ENCODE results near the gene AOPEP.
"Not testable (repeated sequence)": the region's sequence is repeated elsewhere in the genome, so short reads cannot be mapped to it uniquely, and the experiment has no call there.

AOPEP gene

DNA sequence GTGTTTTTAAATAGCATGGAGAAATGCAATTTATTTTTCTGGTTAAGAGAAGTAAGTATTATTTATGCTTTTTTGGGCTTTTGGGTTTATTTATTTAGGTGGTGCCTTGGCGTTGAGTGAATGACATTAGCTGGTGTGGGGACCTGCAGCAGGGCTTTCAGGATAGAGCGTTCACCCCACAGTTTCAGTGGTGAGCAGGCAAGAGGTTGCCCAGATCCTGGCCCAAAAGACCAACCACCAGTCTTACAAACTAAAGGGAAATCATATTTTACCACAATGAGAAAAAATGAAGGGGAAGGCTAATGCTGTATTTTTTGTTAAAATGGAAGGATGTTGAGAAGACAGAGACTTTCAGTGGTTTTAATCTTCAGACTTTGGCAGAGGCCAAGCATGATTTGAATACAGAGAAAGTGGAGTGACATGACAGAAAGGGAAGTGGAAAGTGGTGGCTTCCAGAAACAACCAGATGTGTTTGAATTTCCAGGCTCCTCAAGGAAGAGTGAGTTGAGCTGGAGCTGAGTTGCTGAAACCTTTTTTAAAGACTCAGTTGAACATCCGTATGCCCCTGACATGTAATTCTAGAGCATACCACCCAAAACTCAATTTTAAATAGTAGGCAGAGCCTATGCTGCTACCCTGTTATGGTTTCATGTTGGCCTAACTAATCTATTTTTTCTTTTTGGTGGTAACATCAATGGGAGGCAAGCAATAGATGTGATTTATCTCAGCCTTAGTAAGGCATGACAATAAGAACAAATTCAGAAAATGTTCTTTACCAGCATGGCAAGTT lies 94.8 kb downstream of the AOPEP start:
- no peak for DNase-seq

DNA sequence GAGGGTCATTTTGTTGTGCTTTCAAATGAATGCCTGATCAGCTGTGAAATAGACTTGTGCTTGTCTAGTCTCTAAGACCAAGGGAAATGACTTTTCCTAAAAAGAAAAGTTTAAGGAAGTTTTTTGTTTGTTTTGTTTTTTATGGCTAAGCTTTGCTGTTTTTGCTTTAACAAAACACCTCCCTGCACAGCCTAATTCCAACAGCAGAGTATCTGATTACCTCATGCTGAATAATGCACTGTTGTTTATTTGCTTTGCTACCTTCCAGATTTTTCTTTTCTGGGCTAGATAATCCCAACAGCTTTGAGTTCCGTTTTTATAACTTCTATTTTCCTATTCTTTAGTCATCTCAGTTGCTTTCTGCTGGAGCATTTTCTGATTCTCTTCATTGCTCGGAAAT lies 95.8 kb downstream of the AOPEP start:
- DNase-seq = no peak

GRCh38 chr9:94823710-94824109 lies 97.2 kb downstream of the AOPEP start:
- no peak for DNase-seq

GRCh38 chr9:94824411-94824810 lies 97.9 kb downstream of the AOPEP start:
- no peak for DNase-seq

DNA sequence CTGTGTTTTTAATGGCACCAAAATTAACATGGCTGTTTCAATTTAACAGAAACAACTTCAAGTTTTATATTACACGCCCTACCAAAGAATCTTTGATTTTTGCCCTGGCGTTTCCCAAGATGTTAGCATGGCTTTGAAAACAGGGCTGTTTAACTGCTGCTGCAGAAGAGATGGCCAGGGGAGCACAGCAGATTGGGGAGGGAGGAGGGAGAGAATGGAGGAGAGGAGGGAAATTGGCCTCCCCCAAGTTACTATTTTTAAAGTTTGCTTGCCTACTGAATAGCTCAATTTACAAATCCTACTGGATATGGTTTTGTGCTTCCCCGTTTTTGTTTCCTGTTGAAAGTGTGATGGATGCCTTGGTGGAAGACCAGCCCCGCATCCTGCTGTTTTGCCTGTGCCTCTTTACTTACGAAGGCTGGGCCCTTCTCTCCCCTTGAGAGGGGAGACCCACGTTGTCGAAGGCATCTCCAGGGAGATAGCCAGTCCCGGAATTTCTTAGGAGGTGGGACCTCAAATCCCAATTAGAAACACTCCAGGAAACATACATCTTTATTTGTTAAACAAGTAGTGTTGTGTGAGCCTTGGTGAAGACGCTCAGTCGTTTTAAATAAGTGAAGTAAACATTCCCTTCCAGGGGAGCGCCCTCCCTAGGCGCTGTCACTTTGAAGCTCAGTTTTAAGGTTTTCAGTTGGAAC lies 98.6 kb downstream of the AOPEP start:
- no peak for DNase-seq

GRCh38 chr9:94825611-94825958 lies 99.1 kb downstream of the AOPEP start:
- no peak for DNase-seq

- no peak for DNase-seq
Measured at GRCh38 chr9:94826044-94826443, 99.5 kb downstream of the AOPEP start.

GRCh38 chr9:94826644-94827410 lies 100.3 kb downstream of the AOPEP start:
- no peak for DNase-seq

GRCh38 chr9:94827584-94828304 lies 101.2 kb downstream of the AOPEP start:
- no peak for DNase-seq

GRCh38 chr9:94829380-94830070 lies 103.0 kb downstream of the AOPEP start:
- DNase-seq = no peak

DNA sequence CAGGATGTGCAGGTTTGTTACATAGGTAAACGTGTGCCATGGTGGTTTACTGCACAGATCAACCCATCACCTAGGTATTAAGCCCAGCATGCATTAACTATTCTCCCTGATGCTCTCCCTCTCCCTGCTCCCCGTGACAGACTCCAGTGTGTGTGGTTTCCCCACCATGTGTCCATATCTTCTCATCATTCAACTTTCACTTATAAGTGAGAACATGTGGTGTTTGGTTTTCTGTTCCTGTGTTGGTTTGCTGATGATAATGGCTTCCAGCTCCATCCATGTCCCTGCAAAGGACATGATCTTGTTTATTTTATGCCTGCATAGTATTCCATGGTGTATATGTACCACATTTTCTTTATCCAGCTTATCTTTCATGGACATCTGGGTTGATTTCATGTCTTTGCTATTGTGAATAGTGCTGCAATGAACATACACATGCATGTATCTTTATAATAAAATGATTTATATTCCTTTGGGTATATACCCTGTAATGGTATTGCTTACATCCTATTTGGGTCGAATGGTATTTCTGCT lies 103.6 kb downstream of the AOPEP start:
- DNase-seq = not testable (repeated sequence)

GRCh38 chr9:94833802-94834201 lies 107.3 kb downstream of the AOPEP start:
- no peak for DNase-seq

DNA sequence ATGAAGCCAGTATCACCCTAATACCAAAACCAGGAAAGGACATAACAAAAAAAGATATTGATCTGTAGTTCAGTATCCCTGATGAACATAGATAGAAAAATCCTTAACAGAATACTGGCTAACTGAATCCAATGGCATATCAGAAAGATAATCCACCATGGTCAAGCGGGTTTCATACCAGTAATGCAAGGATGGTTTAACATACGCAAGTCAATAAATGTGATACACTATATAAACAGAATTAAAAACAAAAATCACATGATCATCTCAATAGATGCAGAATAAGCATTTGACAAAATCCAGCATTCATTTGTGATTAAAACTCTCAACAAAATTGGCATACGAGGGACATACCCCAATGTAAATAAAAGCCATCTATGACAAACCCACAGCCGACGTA lies 110.9 kb downstream of the AOPEP start:
- DNase-seq = no peak

DNA sequence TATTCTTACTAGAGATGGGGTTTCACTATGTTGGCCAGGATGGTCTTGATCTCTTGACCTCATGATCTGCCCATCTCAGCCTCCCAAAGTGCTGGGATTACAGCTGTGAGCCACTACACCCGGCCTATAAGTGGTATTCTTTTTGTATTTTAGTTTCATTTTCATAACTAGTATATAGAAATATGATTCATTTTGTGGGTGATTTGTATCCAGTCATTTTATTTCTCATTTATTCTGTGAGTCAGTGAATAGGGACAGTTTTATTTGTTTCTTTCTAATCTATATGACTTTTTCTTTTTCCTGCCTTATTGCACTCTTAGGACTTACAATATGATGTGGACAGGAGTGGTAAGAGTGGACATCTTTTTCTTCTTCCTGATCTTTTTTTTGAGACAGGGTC lies 112.9 kb downstream of the AOPEP start:
- no peak for DNase-seq

DNA sequence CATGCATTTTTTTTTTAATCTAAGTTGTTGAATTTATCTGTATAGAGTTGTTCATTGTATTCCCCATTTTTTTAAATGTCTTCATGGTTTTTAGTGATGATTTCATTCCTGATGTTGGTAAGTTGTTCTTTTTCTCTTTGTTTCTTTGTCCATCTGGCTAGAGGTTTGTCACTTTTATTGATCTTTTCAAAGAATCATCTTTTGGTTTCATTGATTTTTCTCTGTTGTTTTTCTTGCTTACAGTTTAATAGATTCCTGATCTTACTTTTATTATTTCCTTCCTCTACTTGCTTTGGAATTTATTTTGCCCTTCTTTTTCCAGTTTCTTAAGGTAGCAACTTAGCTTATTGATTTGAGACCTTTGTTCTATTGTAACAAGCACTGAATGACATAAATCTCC lies 114.2 kb downstream of the AOPEP start:
- no peak for DNase-seq

DNA sequence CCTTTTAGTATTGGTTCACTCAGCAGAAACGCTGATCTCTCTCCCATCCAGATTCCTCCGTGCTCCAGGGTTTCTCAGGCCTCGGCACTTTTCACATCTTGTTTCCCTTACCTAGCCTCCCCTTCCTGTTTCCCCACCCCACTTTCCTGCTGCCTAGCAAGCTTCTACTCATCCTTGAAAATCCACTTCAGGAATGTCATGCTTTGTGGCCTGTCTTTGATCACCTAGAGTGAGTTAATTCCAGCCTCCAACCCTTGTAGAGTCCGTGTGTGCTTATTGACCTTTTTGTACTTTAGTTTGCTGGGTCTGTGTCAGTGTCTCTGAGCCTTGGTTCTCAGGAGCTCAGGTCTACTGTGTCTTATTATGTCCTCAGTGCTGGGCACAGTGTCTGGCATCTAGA lies 116.6 kb downstream of the AOPEP start:
- no peak for DNase-seq

DNA sequence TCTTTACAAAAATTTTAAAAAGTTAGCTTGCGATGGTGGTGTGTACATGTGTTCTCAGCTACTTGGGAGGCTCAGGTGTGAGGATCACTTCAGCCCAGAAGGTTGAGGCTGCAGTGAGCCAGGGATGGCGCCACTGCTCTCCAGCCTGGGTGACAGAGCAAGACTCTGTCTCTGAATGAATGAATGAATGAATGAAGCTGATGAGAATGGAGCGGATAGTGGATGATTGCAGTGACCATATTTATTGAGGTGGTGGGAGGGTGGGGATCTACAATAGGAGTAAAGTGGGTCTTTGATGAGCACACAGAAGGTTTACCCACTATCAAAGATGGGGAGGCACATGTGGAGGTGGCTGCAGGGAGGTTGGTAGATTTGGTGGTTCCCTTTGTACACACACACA lies 120.2 kb downstream of the AOPEP start:
- no peak for DNase-seq

DNA sequence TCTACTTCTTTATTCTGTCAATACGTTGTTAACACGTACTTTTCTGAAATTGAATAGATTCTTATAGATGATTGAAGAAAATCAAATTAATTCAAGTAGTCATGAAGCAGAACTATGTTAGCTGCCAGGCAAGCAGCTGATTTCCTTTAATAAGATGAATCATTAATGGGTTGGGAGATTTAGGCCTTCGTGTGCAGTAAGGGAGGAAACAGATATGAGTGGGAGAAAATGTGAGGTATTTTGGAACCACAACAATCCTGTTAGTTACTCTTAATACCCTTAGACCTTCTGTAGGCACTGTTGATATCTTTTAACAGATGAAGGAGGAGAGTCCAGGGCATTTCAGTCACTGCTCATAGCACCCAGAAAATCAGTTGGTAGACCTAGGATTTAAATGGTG lies 121.0 kb downstream of the AOPEP start:
- no peak for DNase-seq

GRCh38 chr9:94848791-94849190 lies 122.3 kb downstream of the AOPEP start:
- not testable (repeated sequence) for DNase-seq

GRCh38 chr9:94850540-94851434 lies 124.3 kb downstream of the AOPEP start:
- DNase-seq = no peak

DNA sequence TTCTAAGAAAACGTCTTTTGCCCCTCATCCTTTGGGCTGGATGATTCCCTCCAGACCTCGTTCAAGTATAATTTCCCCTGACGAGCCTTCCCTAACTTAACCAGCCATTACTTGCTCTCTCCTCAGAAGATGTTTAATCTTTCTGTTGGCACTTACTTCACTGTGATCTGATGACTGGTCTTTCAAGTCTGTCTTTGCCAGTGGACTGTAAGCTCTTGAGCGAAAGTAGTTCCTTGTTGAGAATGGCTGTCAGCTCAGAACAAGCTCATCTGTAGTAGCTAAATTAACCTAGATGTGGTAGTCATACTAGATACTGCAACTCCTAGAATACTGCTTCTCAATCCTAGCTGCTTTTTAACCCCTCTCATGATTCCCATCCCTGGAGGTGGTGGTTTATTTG lies 125.0 kb downstream of the AOPEP start:
- DNase-seq = no peak

Data from NCI-H2029 (cell line).